ENCODE results near the gene ABCC11.
"Not testable (repeated sequence)": the region's sequence is repeated elsewhere in the genome, so short reads cannot be mapped to it uniquely, and the experiment has no call there.

Gene ABCC11

DNA sequence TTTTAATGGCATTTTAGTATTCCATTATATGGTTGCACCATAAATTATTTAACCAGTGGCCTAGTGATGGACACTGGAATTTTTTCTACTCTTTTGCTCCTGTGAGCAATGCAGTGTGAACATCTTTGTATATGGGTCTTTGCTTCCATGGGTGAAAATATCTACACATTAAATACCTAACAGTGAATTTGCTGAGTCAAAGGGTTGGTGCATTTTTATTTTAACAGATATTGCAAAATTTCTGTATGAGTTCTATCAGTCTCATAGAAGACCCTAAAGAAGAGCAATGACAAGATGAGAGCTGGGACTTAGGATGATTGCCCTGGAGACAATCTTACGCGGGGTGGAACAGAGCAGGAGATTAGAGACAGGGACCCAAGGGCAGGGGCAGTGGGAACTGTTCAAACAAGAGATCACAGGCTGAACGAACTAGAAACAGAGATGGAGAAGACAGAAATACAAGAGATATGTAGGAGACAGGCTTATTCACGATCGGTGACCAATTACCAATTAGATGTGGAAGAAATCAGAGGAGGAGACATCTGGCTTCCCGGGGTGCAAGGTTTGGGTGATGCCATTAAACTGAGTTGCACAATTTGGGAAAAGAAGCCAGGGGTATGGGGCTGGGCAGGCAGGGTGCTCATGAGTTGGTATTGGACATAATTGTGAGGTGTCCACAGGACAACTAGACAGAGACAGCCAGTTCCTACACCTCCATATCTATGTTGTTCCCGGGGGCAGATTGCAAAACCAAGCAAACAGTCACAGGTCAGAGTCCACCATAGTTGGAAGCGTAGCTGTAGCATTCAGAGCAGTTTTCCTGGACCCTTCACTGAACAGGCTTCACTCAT lies 43.1 kb downstream of the ABCC11 start:
- no peak for DNase-seq (ENCODE audit: low read depth, low spot score)

DNA sequence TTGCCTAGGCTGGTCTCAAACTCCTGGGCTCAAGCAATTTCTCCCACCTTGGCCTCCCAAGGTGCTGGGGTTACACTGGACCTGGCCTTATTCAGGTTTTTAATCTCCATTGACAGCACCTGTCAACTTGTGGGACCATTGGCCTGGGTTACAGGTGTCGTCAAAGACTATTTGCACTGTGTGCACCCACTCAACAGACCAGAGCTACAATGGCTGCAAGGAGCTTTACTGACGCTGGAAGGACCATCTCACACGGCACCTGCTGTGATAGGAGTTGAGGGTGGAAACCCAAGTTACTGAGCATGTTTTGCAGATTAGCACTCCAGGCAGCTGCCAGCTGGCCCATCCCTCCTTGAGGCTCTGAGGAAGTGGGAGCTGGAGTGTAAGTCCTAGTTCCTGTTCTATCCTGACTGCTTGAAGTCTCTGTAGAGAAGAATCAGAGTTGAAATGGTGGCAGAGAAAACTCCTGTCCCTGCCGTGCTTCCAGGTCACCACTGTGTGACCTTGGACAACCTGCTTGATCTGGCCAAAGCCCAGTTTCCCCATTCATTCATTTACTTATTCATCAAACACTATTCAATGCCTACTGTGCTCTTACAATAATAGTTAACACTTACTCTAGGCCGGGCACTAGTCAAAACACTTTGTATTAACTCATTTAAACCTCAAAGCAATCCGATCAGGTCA lies 45.7 kb downstream of the ABCC11 start:
- DNase-seq (ENCODE audit: low read depth, low spot score), result no peak

DNA sequence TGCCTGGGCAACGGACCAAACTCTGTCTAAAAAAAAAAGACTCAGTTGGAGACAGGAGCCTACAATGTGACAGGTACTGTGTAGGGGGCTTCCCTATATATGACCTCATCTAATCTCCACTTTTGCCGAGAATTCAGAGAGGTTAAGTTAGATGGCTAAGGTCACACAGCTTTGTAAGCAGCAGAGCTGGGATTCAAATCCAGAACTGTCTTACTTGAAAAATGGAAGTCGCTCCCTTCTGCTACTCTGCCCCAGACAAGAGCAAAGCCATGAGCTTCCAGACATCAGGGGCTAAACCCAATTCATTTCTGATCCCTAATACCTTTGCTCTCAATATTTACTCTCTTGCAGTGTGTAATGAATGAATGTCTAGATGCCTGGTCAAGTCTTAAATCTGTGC lies 50.0 kb downstream of the ABCC11 start:
- no peak for DNase-seq (ENCODE audit: low read depth, low spot score)

DNA sequence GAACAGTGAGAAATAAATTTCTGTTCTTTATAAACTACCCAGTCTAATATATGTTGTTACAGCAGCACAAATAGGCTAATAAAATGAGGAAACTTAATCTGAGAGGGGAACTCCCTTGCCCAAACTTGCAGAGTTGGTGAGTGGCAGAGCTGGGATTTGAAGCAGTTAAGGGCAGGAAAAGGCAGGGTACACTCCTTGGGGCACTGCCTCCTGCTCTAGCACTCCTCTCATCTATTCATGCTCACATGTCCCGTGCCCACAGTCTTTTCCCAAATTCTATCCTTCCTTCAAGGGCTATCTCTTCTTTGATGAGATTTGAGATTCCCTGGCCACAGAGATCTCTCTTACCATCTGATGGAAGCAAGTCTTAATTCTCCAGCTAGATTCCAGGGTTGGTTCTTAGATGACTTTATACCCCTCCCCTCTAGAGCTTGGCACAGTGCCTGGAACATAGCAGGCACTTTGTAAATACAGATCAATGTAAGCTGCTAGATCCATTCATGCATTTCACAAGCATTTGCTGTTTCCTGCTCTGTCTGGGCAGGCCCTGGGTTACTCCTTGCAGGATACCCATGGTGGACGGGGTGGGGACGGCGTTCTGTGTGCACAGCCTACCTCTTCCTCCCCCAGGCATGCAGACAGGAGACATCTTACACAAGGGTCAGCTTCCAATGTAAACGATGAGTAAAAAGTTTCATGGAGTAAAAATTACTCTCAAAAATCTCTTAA lies 52.3 kb downstream of the ABCC11 start:
- DNase-seq (ENCODE audit: low read depth, low spot score), result no peak

DNA sequence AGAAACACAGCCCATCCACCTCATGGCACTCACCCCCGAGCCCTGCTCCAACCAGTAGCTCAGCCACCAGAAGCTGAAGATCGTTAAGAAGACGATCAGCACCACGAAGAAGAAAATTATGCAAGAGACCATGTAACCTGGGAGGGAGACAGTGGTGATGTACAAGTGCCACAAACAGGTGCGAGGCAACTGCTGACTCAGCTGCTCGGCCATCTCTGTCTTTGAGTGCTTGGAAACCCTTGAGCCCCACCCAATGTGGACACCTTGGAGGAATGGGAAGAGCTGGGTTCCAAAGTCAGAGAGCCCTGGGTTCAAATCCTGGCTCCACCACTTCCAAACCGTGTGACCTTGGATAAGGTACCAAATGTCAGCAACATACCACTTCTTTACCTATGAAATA lies 53.5 kb downstream of the ABCC11 start:
- DNase-seq (ENCODE audit: low read depth, low spot score), result no peak

DNA sequence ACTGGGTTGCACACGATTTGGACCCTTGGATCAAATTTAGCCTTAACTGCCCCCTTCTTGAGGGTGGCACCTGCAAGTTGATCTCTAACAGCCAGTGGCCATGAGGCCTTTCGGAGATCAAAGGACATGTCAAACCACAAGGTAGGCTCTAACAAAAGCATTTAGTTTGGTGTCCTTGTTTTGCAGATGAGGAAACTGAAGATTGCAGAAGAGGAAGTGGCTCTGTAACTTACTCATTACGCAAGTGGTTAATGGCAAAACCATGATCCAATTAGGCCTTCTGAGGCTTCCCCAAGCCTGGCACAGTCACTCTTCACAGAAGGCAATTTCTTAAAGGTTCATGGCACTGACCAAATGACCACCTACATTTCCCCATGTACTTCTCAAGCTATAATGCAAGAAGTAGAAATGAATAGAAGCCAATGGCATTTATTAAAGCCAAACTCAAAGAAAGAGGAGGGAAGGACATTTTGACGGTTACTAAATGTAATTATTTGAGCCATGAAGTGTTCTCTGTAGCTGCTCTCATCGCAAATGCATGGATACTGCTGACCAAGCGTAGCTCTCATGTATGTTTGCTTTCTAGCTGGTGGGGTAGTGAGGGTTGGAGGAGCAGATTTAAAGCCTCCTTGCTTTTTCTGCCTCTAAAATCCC lies 58.8 kb downstream of the ABCC11 start:
- no peak for DNase-seq (ENCODE audit: low read depth, low spot score)

DNA sequence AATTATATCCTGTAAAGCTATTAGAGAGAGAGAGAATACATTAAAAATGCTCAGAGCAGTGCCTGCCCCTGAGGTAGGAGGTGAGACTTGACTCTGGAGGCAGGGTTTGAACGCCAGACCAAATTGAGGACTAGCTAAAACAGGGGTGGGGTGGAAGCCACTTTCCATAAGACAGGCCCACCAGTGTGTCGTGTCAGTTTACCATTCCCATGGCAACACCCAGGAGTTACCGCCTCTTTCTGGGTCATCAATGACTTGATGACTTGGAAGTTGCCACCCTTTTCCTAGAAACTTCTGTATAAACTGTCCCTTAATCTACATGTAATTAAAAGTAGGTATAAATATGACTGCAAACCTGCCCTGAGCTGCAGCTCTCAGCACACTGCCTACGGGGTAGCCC lies 59.6 kb downstream of the ABCC11 start:
- no peak for DNase-seq (ENCODE audit: low read depth, low spot score)

DNA sequence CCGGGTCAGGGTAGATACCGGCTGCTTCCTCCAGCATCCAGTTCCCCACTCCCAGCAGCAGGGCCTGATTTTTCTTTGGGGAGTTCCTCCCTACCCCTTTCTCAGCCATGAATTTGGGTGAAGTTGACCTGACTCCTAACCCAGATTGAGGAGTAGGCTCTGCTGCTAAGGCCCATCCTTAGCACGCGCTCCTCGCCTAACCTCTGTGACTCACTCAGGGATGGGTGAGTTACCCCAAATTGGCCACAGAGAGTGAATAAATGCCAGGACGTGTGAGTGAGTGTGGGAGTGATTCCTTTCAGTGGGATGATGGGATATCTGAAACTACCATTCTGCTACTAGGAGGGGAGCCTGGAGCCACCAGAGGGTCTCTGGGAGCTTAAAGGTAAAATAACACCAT lies 62.7 kb downstream of the ABCC11 start:
- no peak for DNase-seq (ENCODE audit: low read depth, low spot score)

DNA sequence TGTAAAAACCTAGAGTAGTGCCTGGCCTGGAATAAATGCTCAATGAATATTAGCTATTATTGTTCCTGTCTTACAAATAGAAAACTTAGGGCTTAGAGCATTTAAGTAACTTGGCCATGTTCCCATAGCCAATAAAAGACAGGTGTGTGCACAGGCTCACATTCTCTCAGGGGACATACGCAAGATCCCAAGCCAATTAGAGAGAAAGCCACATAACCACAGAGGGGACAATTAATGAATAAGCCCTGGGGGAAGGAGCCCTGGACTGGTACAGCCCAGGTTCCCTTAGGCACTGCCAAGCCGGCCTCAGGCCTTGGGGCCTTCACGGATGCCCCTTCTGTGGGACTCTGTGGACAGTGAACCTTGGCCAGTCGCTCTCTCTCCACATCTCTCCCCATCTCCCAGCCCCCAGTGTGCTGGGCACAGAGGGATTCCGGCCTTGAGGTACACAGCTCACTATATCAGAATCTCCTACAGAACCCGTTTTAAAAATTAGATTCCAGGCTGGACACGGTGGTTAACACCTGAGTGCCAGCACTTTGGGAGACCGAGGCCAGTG lies 64.3 kb downstream of the ABCC11 start:
- DNase-seq (ENCODE audit: low read depth, low spot score), result no peak

DNA sequence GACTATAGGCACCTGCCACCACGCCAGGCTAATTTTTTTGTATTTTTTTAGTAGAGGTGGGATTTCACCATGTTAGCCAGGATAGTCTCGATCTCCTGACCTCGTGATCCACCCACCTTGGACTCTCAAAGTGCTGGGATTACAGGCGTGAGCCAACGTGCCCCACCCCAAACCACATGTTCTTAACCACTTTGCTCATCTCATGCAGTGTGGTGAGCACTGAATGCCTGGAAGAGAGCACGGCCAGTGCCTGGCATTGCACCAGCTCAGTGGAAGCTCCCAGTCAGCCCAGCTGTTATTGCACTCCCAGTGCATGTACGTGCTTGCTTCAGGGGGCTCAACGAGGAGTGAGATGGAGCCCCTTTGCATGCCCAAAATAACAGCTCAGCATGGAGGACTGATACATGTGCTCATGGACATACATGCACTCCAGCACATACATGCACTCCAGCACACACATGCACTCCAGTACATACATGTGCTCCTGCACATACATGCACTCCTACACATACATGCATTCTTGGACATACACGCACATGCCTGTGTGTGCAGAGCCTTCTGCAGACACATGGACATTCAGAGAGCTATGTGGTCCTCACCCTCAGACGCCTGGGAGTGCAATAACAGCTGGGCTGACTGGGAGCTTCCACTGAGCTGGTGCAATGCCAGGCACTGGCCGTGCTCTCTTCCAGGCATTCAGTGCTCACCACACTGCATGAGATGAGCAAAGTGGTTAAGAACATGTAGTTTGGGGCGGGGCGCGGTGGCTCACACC lies 65.4 kb downstream of the ABCC11 start:
- DNase-seq (ENCODE audit: low read depth, low spot score), result not testable (repeated sequence)

DNA sequence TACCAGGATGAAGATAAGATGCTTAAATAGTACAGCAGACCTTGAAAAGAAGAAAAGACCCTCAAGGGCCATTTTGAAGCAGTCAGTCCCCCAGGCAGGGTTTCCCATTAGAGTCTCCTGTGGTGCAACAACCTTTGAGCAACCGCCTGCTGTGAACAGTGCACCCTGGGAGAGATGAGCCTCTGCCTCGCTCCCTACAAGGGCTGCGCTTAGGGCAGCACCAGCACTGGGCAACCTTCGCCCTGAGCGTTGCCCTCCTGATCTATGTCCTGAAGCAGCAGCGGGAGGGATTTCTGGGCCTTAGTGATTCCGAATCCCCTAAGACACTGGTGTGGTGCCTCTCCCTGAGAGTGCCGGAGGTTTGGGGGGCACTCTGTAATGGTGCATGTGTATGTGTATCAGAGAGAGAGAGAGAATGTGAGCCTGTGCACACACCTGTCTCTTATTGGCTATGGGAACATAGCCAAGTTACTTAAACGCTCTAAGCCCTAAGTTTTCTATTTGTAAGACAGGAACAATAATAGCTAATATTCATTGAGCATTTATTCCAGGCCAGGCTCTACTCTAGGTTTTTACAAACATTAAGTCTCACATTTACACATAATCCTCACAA lies 66.4 kb downstream of the ABCC11 start:
- no peak for DNase-seq (ENCODE audit: low read depth, low spot score)

DNA sequence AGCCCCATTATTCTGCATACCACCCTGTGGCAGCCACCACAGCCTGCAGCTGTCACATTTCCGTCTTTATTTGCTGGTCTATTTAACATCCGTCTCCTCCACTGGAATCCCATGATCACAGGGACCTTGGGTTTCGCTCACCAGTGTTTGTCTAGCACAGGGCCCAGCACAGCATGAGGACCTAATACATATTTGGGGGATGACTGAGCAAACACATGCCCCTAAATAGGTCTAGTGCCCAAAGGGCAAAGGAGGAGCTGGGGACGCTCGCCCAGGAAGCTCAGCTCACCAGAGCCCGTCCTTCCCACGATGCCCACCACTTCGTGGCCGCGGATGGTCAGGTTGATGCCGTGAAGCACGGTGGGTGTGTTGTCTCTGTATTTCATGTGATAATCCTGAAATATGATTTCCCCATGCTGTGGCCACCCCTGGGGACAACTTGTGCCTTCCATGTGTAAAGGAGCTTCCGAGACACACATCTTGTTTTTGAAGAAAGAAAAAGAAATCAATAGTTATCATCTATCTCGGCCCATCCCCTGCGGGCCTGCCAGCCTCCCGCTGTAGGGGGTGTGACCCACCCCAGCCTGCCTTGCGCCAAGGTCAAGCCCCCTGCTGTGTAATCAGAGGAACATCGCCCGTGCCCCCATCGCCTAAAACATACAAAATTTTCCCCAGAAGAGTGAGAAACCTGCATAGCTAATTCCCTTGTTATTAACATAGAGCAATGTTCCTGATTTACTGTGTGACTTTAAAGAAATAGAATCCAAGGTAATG lies 70.5 kb downstream of the ABCC11 start:
- no peak for DNase-seq (ENCODE audit: low read depth, low spot score)

DNA sequence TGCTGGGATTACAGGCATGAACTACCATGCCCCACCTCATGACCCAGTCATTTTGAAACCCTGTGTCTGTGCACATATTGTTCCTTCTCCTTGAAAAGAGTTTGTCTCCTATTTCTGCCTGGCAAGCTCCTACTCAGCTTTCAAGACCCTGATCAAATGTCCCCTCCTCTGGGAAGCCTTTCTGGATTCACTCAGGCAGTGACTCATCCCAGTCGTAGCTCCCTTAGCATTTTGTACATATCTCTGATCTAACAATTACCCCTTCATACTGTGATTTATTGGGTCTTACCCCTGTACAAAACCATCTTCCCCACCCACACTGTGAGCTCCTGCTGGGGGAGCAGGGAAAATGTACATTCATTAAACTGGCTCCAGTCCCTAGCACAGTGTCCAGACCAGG lies 73.5 kb downstream of the ABCC11 start:
- DNase-seq (ENCODE audit: low read depth, low spot score), result no peak

DNA sequence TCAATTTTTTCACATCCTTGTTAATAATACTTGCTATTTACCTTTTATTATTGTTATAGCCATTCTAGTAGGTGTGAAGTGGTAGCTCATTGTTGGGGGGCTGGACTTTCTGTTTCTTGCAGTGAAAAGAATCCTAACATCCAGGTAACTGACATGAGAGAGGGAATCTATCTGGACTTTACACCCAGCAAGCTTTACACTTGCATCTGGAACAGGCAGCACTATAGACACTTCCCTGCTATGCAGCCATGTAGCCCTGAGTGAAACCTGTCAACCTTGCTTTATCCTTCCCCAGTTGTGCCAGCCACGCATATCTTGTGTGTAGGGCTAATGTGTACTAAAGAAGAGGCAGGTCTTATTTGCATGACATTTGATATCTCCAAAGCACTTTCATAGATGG lies 74.7 kb downstream of the ABCC11 start:
- DNase-seq (ENCODE audit: low read depth, low spot score), result no peak

DNA sequence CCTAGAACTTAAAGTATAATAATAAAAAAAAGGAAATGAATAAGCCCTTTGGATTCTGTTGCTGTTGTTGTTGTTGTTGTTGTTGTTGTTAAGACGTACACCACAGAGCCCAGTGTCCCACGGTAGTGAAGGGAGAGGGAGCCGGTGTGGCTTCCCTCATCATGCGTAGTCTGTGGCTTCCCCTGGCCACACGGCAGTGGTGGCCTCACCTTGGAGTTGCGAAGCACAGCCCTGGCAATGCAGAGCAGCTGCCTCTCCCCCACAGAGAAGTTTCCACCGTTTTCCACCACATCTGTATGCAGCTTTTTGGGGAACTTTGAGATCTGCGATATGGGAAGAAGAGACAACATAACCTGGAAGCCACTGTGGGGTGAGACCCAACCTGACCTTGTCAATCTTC lies 77.4 kb downstream of the ABCC11 start:
- no peak for DNase-seq (ENCODE audit: low read depth, low spot score)

DNA sequence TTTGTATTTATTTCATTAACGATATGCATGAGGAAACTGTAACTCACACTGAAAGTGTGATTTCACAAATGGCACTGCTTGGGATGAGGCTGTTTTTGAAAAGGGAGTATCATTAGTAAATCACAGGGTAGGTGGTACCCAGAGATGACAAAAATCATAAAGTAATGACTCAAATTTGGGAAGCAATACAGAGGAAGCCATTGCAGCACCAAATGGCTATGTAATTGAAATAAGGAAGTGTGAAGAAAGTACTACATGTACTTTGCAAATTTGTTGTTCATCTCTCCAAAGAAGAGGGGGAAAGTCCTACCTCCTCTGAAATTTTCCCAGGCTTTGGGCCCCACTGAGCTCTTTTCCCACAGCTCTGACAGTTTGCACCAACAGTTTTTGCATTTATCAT lies 79.3 kb downstream of the ABCC11 start:
- no peak for DNase-seq (ENCODE audit: low read depth, low spot score)

DNA sequence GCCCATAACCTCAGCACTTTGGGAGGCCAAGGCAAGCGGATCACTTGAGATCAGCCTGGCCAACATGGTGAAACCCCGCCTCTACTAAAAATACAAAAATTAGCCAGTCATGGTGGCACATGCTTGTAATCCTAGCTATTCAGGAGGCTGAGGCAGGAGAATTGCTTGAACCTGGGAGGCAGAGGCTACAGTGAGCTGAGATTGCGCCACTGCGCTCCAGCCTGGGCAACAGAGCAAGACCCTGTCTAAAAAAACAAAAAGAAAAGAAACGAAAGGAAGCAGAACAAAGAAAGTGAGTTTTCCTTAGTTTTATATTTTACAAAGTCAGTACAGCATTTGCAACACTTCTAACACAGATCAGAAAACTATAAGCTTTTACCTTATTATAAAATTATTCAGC lies 80.7 kb downstream of the ABCC11 start:
- not testable (repeated sequence) for DNase-seq (ENCODE audit: low read depth, low spot score)

DNA sequence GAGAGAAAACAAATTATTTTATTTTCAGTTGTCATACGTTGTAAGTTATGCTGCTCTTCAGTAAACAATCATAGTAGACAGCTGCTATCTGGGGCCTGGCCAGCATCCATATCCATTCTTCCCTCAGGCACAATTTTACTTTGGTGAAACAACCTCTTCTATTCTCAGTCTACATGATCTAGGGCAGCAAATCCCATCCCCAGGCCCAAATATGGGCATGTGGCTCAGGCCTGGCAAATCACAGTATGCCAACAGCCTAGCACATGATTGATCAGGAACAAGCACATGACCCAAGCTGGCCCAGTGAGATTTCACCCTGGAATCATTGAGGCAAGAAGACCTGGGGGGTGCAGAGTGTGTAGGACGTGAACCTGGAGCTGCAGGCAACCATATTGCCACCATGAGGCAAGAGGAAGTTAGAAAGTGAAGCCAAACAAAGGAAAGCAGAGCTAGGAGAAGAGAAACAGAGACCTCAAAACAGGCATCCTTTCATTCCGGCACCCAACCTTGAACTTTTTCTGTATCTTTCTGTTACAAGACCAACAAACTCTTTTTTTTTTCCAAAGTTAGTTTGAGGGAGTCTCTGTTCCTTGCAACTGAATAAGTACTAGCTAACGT lies 81.3 kb downstream of the ABCC11 start:
- no peak for DNase-seq (ENCODE audit: low read depth, low spot score)

Data from activated naive CD8-positive, alpha-beta T cell treated with anti-CD3 and anti-CD28 coated beads, Interleukin-2, amount 50 U/mL, for 16 hours (primary cell).